H1 (cell line): Measurements from ENCODE around the gene ALPL.

Experiments
- CHD2 ChIP-seq: IDR thresholded peaks from 2 replicates; pipeline ENCODE4 v1.6.1; 2012; ENCODE audit warnings: low read length, improper control_type of control experiment
- CTCF ChIP-seq, 3 experiments: IDR thresholded peaks; 1 replicate in 2 of 3; 2 replicates in 1 of 3; pipeline versions ENCODE4 v1.5.1 to v1.6.1; 2011; ENCODE audit warnings: low read length in 3 of 3, mild to moderate bottlenecking in 3 of 3, inconsistent platforms in 2 of 3, low read depth in 1 of 3, moderate library complexity in 1 of 3; ENCODE audit not compliant: insufficient read depth in 1 of 3; ENCODE audit errors: control extremely low read depth in 1 of 3
- EZH2 ChIP-seq: fragments of 200-600 bp; sonication (generic); IDR thresholded peaks from 2 replicates; pipeline ENCODE4 v1.7.1; 2012; ENCODE audit warnings: low read depth, mild to moderate bottlenecking, moderate library complexity, low read length, inconsistent platforms; ENCODE audit not compliant: severe bottlenecking
- GABPA ChIP-seq: IDR thresholded peaks from 2 replicates; pipeline ENCODE4 v1.6.1; 2011; ENCODE audit warnings: mild to moderate bottlenecking, low read length, moderate library complexity, borderline replicate concordance; ENCODE audit not compliant: insufficient read depth
- GTF2F1 ChIP-seq: IDR thresholded peaks from 2 replicates; pipeline ENCODE4 v1.6.1; 2012; ENCODE audit warnings: low read depth, low read length, improper control_type of control experiment, borderline replicate concordance
- HDAC2 ChIP-seq, 2 experiments: fragments of 300-600 bp in 1 of 2; sonication (generic) in 1 of 2; IDR thresholded peaks; 2 replicates each; pipeline ENCODE4 v1.6.1; 2011 to 2012; ENCODE audit warnings: low read depth in 2 of 2, low read length in 2 of 2, mild to moderate bottlenecking in 2 of 2, moderate library complexity in 2 of 2, borderline replicate concordance in 1 of 2, inconsistent platforms in 1 of 2
- MAX ChIP-seq: IDR thresholded peaks from 2 replicates; pipeline ENCODE4 v1.6.1; 2012; ENCODE audit warnings: inconsistent platforms
- POLR2A ChIP-seq, 2 experiments: IDR thresholded peaks; 1 replicate in 1 of 2; 2 replicates in 1 of 2; pipeline ENCODE4 v1.6.1; 2011; ENCODE audit warnings: low read depth in 2 of 2, low read length in 2 of 2, mild to moderate bottlenecking in 2 of 2; ENCODE audit errors: control extremely low read depth in 1 of 2
- POLR2AphosphoS5 ChIP-seq: IDR thresholded peaks from 2 replicates; pipeline ENCODE4 v1.6.1; 2011; ENCODE audit warnings: low read depth, low read length

- TF ChIP-seq CTCF (IDR thresholded peaks at IDR 0.05; ENCODE audit: control extremely low read depth in 1 of 3, insufficient read depth in 1 of 3, low read depth in 1 of 3, low read length in 3 of 3) (no peak), POLR2AphosphoS5 (no peak), EZH2 (no peak), POLR2A (IDR thresholded peaks at IDR 0.05; ENCODE audit: control extremely low read depth in 1 of 2, low read depth in 2 of 2, low read length in 2 of 2) (no peak), GABPA (no peak), GTF2F1 (no peak), HDAC2 (IDR thresholded peaks at IDR 0.05; ENCODE audit: borderline replicate concordance in 1 of 2, low read depth in 2 of 2, low read length in 2 of 2) (no peak), MAX (no peak), CHD2 (no peak)
Measured at GRCh38 chr1:21618059-21618458, 108.8 kb downstream of the ALPL start.
